ENCODE data around the gene ZNF281. TPM values are rescaled to one million over a fixed set of nuclear protein-coding genes. Genes with fewer than 3 reads are reported as not detected.
A peak's percentile ranks its signal among the peaks of the same experiment; 100 is the strongest.

Gene ZNF281
- total RNA-seq, 1 donor from 2014 or later, result 25.3 TPM

DNA sequence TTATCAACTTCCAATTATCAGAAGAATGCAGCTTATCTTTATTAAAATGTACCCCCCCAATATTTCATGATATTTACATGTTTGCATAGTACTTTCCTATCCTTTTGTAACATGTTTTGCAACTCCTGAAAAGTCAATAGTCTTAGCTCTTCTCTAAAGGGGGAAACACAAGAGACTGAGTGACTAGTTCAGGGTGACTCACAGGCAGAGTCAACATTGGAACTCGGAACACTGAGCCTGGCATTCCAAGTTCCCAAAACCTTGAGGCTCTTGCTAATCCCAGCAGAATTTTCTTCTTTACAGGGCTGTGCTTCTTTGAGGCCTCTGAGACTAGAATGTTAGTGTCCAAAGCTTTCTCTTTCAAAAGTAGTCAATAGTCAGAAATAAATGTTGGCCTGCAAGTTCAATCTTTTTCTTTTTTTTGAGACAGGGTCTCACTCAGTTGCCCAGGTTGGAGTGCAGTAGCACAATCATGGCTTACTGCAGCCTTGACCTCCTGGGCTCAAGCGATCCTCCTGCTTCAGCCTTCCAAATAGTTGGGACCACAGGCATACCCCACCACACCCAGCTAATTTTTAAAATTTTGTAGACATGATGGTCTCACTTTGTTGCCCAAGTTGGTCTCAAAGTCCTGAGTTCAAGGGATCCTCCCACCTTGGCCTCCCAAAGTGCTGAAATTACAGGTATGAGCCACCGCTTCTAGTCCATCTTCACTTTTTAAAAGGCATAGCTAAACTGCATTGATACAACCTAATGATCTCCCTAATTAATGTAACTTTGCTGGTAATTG lies 37.5 kb downstream of the ZNF281 start:
- Histone ChIP-seq H3K27me3 (ENCODE audit: control insufficient read depth, insufficient read depth, low read length) (no peaks in the 10 kb centered on the region), H3K4me3 (ENCODE audit: low read depth, low read length) (no peak overlapping the region), H3K36me3 (ENCODE audit: control insufficient read depth, insufficient read depth, low read length) (no peaks in the 10 kb centered on the region)
- DNase-seq (ENCODE audit: low read depth), result peak; percentile 54
- TF ChIP-seq, protein P1, sequence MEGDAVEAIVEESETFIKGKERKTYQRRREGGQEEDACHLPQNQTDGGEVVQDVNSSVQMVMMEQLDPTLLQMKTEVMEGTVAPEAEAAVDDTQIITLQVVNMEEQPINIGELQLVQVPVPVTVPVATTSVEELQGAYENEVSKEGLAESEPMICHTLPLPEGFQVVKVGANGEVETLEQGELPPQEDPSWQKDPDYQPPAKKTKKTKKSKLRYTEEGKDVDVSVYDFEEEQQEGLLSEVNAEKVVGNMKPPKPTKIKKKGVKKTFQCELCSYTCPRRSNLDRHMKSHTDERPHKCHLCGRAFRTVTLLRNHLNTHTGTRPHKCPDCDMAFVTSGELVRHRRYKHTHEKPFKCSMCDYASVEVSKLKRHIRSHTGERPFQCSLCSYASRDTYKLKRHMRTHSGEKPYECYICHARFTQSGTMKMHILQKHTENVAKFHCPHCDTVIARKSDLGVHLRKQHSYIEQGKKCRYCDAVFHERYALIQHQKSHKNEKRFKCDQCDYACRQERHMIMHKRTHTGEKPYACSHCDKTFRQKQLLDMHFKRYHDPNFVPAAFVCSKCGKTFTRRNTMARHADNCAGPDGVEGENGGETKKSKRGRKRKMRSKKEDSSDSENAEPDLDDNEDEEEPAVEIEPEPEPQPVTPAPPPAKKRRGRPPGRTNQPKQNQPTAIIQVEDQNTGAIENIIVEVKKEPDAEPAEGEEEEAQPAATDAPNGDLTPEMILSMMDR (IDR thresholded peaks at IDR 0.05; ENCODE audit: insufficient read depth, low read length, poor library complexity, severe bottlenecking), result no peak

DNA sequence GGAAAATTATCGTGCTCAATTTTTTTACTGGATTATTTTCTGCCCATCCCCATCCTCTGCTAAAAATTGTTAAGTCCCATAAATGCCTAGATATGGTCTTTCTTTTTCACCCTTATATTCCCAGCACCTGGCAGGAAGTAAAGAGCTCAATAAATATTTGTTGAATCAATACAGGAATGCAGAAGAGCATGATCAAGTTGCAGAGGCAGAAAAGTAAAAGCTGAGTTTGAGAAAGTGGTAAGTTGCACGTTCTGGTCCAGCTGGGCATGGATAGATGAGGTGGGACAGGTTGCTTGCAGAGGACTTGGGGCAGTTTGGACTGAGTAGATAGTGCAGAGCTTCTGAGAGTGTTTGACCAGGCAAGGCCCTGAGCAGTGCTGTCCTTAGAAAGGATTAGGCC lies 40.1 kb downstream of the ZNF281 start:
- Histone ChIP-seq H3K36me3 (ENCODE audit: control insufficient read depth, insufficient read depth, low read length) (no peaks in the 10 kb centered on the region), H3K27me3 (ENCODE audit: control insufficient read depth, insufficient read depth, low read length) (no peaks in the 10 kb centered on the region), H3K4me3 (ENCODE audit: low read depth, low read length) (no peak overlapping the region)
- DNase-seq (ENCODE audit: low read depth), result no peak
- TF ChIP-seq, protein P1 (IDR thresholded peaks at IDR 0.05; ENCODE audit: insufficient read depth, low read length, poor library complexity, severe bottlenecking), result no peak

DNA sequence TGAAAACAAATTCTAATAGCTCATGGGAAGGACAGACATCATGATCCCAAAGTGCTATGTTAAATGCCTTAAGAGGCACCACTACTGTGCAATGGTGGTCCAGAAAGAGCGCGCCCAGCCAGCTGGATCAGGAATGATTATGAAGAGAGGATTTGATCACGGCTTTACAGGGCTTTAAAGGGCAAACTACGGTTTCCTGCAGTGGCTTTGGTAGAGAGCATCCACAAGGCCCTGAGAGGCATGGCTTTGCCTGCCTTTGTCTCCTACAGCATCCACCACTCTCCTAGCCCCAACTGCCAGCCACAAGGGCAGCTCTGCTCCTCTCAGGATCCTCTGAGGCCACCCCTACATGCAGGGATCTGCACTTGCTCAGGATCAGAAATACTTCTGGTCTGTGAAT lies 40.7 kb downstream of the ZNF281 start:
- TF ChIP-seq, protein P1 (IDR thresholded peaks at IDR 0.05; ENCODE audit: insufficient read depth, low read length, poor library complexity, severe bottlenecking), result no peak
- Histone ChIP-seq H3K36me3 (ENCODE audit: control insufficient read depth, insufficient read depth, low read length) (no peaks in the 10 kb centered on the region), H3K4me3 (ENCODE audit: low read depth, low read length) (no peak overlapping the region), H3K27me3 (ENCODE audit: control insufficient read depth, insufficient read depth, low read length) (no peaks in the 10 kb centered on the region)
- DNase-seq (ENCODE audit: low read depth), result no peak

DNA sequence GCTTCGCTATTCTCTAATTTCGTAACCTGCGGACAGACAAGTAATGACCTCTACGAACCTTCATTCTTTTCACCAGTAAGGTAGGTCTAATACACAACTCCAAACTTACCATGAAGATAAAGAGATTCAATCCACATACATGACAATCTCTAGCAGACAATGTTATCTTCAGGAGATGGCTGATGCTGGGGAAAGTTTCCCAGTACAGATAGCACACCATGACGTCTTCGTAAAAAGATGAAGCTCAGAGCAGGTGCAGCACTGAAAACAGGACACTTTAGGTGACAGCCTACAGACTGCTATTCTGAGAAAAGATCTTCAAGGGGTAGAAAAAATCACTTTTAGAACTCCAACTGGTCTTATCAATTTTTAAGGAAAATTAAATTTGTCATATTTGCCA lies 41.3 kb downstream of the ZNF281 start:
- H3K27me3 ChIP-seq (ENCODE audit: control insufficient read depth, insufficient read depth, low read length), result no peaks in the 10 kb centered on the region
- TF ChIP-seq, protein P1 (IDR thresholded peaks at IDR 0.05; ENCODE audit: insufficient read depth, low read length, poor library complexity, severe bottlenecking), result no peak
- no peak overlapping the region for H3K4me3 ChIP-seq (ENCODE audit: low read depth, low read length)
- DNase-seq (ENCODE audit: low read depth), result no peak
- no peaks in the 10 kb centered on the region for H3K36me3 ChIP-seq (ENCODE audit: control insufficient read depth, insufficient read depth, low read length)

DNA sequence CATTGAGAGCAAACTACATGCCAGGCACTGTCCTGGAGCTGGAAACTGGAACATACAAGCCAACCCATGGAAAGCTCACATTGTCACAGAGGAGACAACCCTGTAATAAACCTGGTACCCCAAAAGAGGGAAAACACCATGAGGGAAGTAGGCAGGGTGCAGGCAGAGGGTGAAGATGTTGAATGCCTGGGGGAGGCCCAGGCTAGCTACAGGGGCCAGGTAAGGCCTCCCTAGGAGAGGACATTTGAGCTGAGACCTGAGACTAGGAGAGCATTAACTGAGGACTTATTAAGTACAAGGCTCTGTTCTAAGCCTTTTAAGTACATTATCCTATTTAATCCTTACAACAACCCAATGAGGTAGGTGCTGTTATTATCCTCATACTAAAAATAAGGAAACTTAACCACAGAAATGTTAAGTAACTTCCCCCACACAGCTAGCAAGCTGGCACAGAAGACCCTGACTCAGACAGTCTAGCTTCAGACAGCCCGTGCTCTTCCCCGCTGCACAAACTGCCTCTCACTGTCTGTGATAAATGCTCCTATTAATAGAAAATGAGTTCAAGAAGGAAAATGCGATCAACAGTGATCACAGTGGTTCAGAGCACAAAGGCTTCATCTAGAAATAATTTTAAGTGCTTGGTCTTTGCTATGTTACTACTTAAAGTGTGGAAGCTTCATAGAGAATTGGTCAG lies 41.8 kb downstream of the ZNF281 start:
- TF ChIP-seq, protein P1 (IDR thresholded peaks at IDR 0.05; ENCODE audit: insufficient read depth, low read length, poor library complexity, severe bottlenecking), result no peak
- peak; percentile 39 for DNase-seq (ENCODE audit: low read depth)
- H3K4me3 ChIP-seq (ENCODE audit: low read depth, low read length), result no peak overlapping the region
- H3K27me3 ChIP-seq (ENCODE audit: control insufficient read depth, insufficient read depth, low read length), result no peaks in the 10 kb centered on the region
- H3K36me3 ChIP-seq (ENCODE audit: control insufficient read depth, insufficient read depth, low read length), result no peaks in the 10 kb centered on the region

All from kidney epithelial cell (primary cell).